Heart left ventricle (tissue), 13 donors: ENCODE measurements around the gene ADAT1.

Experiments
- CTCF ChIP-seq, 12 donors: fragments of 200-600 bp; sonication (generic) in 4 of 12; IDR thresholded peaks; one replicate each; pipeline versions ENCODE4 v1.5.0 to v1.8.0; 2018 to 2022; ENCODE audit warnings: antibody characterized with exemption in 12 of 12, mild to moderate bottlenecking in 5 of 12
- POLR2A ChIP-seq, 2 donors: fragments of 450-650 bp; IDR thresholded peaks; one replicate each; pipeline ENCODE4 v1.6.1; 2017; ENCODE audit warnings: antibody characterized with exemption in 2 of 2, mild to moderate bottlenecking in 2 of 2, moderate library complexity in 2 of 2
- donor health status: ischemic (EF 13 %, LVEDD 7.1; RV severe dilation, severe dysfunction).
- donor health status: DM: no; HTN: yes; CAD: no.
- donor health status: DM: no; HTN: no; CAD: no.
- donor health status: ischemic (EF 25% LVEDD 6.9; RV normal size, moderate dysfunction).
- donor health status: ischemic (EF 25% LVEDD 5.7; RV mildly dilated, moderate dysfunction).
- donor health status: ischemic (EF 35%, LVEDD 5.7; RV mildly dilated, moderate dysfunction).
- donor health status: nonischemic (EF 11% LVEDD 7.7; RV severe dilation, severe dysfunction).
- donor health status: DM: yes; HTN: yes; CAD: no.
- donor health status: PGD.
- donor health status: ischemic (EF 29% LVEDD 5.4; RV normal size, mild dysfunction).
- donor health status: nonischemic (EF 23%, LVEDD 6.1; RV moderate dilation, normal function).

- TF ChIP-seq CTCF (IDR thresholded peaks at IDR 0.05) (no peak), POLR2A (IDR thresholded peaks at IDR 0.05) (no peak)
Measured at GRCh38 chr16:75573955-75574354, 49.1 kb downstream of the ADAT1 start.
